ENCODE data around the gene ING4.

GRCh38 chr12:6672143-6672542 is 9.2 kb upstream of the ING4 start:
- TF ChIP-seq, protein P1, sequence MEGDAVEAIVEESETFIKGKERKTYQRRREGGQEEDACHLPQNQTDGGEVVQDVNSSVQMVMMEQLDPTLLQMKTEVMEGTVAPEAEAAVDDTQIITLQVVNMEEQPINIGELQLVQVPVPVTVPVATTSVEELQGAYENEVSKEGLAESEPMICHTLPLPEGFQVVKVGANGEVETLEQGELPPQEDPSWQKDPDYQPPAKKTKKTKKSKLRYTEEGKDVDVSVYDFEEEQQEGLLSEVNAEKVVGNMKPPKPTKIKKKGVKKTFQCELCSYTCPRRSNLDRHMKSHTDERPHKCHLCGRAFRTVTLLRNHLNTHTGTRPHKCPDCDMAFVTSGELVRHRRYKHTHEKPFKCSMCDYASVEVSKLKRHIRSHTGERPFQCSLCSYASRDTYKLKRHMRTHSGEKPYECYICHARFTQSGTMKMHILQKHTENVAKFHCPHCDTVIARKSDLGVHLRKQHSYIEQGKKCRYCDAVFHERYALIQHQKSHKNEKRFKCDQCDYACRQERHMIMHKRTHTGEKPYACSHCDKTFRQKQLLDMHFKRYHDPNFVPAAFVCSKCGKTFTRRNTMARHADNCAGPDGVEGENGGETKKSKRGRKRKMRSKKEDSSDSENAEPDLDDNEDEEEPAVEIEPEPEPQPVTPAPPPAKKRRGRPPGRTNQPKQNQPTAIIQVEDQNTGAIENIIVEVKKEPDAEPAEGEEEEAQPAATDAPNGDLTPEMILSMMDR (IDR thresholded peaks at IDR 0.05; ENCODE audit: low read depth, low read length, missing input control), result no peak
- TF ChIP-seq RXRA (IDR thresholded peaks at IDR 0.05) (no peak), TAF1 (conservative IDR thresholded peaks at IDR 0.05) (no peak), JUND (IDR thresholded peaks at IDR 0.05) (no peak), MAX (IDR thresholded peaks at IDR 0.05) (no peak), RAD21 (IDR thresholded peaks at IDR 0.05) (no peak), REST (IDR thresholded peaks at IDR 0.05) (no peak), EGR1 (IDR thresholded peaks at IDR 0.05; ENCODE audit: low read depth in 2 of 2) (no peak), YY1 (IDR thresholded peaks at IDR 0.05) (no peak), SP1 (IDR thresholded peaks at IDR 0.05) (no peak), GABPA (IDR thresholded peaks at IDR 0.05 in 1 of 2, conservative IDR thresholded peaks at IDR 0.05 in 1 of 2) (no peak)
- TF ChIP-seq, protein P2, sequence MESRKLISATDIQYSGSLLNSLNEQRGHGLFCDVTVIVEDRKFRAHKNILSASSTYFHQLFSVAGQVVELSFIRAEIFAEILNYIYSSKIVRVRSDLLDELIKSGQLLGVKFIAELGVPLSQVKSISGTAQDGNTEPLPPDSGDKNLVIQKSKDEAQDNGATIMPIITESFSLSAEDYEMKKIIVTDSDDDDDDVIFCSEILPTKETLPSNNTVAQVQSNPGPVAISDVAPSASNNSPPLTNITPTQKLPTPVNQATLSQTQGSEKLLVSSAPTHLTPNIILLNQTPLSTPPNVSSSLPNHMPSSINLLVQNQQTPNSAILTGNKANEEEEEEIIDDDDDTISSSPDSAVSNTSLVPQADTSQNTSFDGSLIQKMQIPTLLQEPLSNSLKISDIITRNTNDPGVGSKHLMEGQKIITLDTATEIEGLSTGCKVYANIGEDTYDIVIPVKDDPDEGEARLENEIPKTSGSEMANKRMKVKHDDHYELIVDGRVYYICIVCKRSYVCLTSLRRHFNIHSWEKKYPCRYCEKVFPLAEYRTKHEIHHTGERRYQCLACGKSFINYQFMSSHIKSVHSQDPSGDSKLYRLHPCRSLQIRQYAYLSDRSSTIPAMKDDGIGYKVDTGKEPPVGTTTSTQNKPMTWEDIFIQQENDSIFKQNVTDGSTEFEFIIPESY (IDR thresholded peaks at IDR 0.05), result no peak

Data from liver (tissue), 3 donors.